H1 (cell line): ENCODE measurements around the gene COIL. TPM values are rescaled to one million over a fixed set of nuclear protein-coding genes. Genes with fewer than 3 reads are reported as not detected.

Experiments
- CTCF ChIA-PET: fragments of 300-600 bp; sonication (Branson Sonifier 250); formaldehyde crosslinking; loops from one replicate; lab custom pipeline; 2021; ENCODE audit not compliant: partially characterized antibody; lab: Charles Lee
- POLR2A ChIA-PET: fragments of 300-600 bp; sonication (Branson Sonifier 250); formaldehyde crosslinking; loops from one replicate; lab custom pipeline; 2021; ENCODE audit warnings: inconsistent platforms; ENCODE audit not compliant: partially characterized antibody; lab: Charles Lee
- DNase-seq, 2 experiments: peaks; one replicate each; pipeline versions ENCODE4 v3.0.0 to v3.0.0-alpha.2; 2010 to 2022; ENCODE audit warnings: low spot score in 2 of 2, low read depth in 1 of 2, mixed read lengths in 1 of 2
- FAIRE-seq: peaks from 2 replicates; lab custom pipeline; 2011; peaks lifted over from hg19 to GRCh38; lab: Jason Lieb, UNC
- H2AFZ ChIP-seq: 2 replicates; pipeline ENCODE4 v1.8.1; 2012; ENCODE audit warnings: low read length, inconsistent platforms
- H2AK5ac ChIP-seq: 2 replicates; pipeline ENCODE4 v1.6.1; 2013; ENCODE audit warnings: low read depth, low read length
- H2BK120ac ChIP-seq: replicated peaks from 2 replicates; pipeline ENCODE3; 2013; ENCODE audit warnings: low read depth, low read length, inconsistent platforms
- H2BK12ac ChIP-seq: 2 replicates; pipeline ENCODE4 v1.6.1; 2013; ENCODE audit warnings: low read depth, low read length
- H2BK15ac ChIP-seq: 2 replicates; pipeline ENCODE4 v1.6.1; 2013; ENCODE audit warnings: low read length
- H2BK20ac ChIP-seq: 2 replicates; pipeline ENCODE4 v1.6.1; 2013; ENCODE audit warnings: low read length
- H2BK5ac ChIP-seq: 2 replicates; pipeline ENCODE4 v1.6.1; 2013; ENCODE audit warnings: low read depth, low read length
- H3K14ac ChIP-seq: 2 replicates; pipeline ENCODE4 v1.6.1; 2013; ENCODE audit warnings: inconsistent platforms; ENCODE audit not compliant: insufficient read length
- H3K18ac ChIP-seq: 2 replicates; pipeline ENCODE4 v1.6.1; 2013; ENCODE audit warnings: low read length; ENCODE audit errors: extremely low read depth
- H3K23ac ChIP-seq: 2 replicates; pipeline ENCODE4 v1.6.1; 2013; ENCODE audit warnings: inconsistent platforms; ENCODE audit not compliant: insufficient read length
- H3K23me2 ChIP-seq: 2 replicates; pipeline ENCODE4 v1.6.1; 2013; ENCODE audit warnings: low read depth, low read length
- H3K27ac ChIP-seq: 2 replicates; pipeline ENCODE4 v1.6.1; 2011; ENCODE audit warnings: low read depth, low read length, inconsistent platforms
- H3K27me3 ChIP-seq, 4 experiments: replicated peaks in 1 of 4; 1 replicate in 1 of 4; 2 replicates in 3 of 4; pipeline versions ENCODE4 v1.6.1 to v1.8.1; 2011 to 2013; ENCODE audit warnings: low read length in 3 of 4, mild to moderate bottlenecking in 3 of 4, inconsistent platforms in 2 of 4, mixed read lengths in 2 of 4, moderate library complexity in 1 of 4; ENCODE audit not compliant: control insufficient read depth in 3 of 4, insufficient read depth in 3 of 4; ENCODE audit errors: extremely low read depth in 1 of 4
- H3K36me3 ChIP-seq, 4 experiments: 2 replicates each; pipeline versions ENCODE4 v1.6.1 to v1.8.1; 2011 to 2013; ENCODE audit warnings: mild to moderate bottlenecking in 4 of 4, low read length in 3 of 4, moderate library complexity in 2 of 4, control low read depth in 1 of 4, inconsistent platforms in 1 of 4; ENCODE audit not compliant: insufficient read depth in 4 of 4, control insufficient read depth in 2 of 4
- H3K4ac ChIP-seq: replicated peaks from 2 replicates; pipeline ENCODE3; 2013; ENCODE audit warnings: low read length, low read depth, mixed read lengths, inconsistent platforms; ENCODE audit not compliant: insufficient read length
- H3K4me1 ChIP-seq, 4 experiments: replicated peaks in 1 of 4; 1 replicate in 1 of 4; 2 replicates in 3 of 4; pipeline versions ENCODE4 v1.6.1 to v1.8.1; 2011 to 2013; ENCODE audit warnings: low read length in 3 of 4, inconsistent platforms in 2 of 4, mixed read lengths in 1 of 4; ENCODE audit not compliant: insufficient read depth in 4 of 4, control insufficient read depth in 3 of 4
- H3K4me2 ChIP-seq, 2 experiments: 2 replicates each; pipeline versions ENCODE4 v1.6.1 to v1.8.1; 2011 to 2013; ENCODE audit warnings: low read depth in 2 of 2, low read length in 2 of 2, control low read depth in 1 of 2, inconsistent platforms in 1 of 2, mild to moderate bottlenecking in 1 of 2; ENCODE audit not compliant: insufficient read depth in 1 of 2
- H3K4me3 ChIP-seq, 4 experiments: fragments of 200-600, 300-600 bp in 1 of 4; sonication (generic), shearing (Covaris generic), sonication (Bioruptor Twin) in 1 of 4; 2 replicates each; pipeline versions ENCODE4 v1.5.1 to v1.8.1; 2011 to 2016; ENCODE audit warnings: low read length in 4 of 4, low read depth in 3 of 4, control low read depth in 2 of 4, inconsistent platforms in 2 of 4, mild to moderate bottlenecking in 2 of 4, mixed read lengths in 1 of 4, moderate library complexity in 1 of 4; ENCODE audit not compliant: insufficient read depth in 2 of 4; ENCODE audit errors: extremely low read depth in 1 of 4
- H3K56ac ChIP-seq: replicated peaks from 2 replicates; pipeline ENCODE3; 2013; ENCODE audit warnings: low read depth, mild to moderate bottlenecking, mixed read lengths, low read length, inconsistent platforms; ENCODE audit not compliant: insufficient read length
- H3K79me1 ChIP-seq: 2 replicates; pipeline ENCODE4 v1.6.1; 2013; ENCODE audit warnings: low read depth, low read length, control low read depth
- H3K79me2 ChIP-seq, 2 experiments: 2 replicates each; pipeline versions ENCODE4 v1.6.1 to v1.8.1; 2012 to 2013; ENCODE audit warnings: low read length in 2 of 2, mild to moderate bottlenecking in 2 of 2, inconsistent platforms in 1 of 2; ENCODE audit not compliant: insufficient read depth in 2 of 2, control insufficient read depth in 1 of 2
- H3K9ac ChIP-seq, 4 experiments: replicated peaks in 1 of 4; 1 replicate in 1 of 4; 2 replicates in 3 of 4; pipeline versions ENCODE4 v1.6.1 to v1.8.1; 2011 to 2013; ENCODE audit warnings: low read depth in 3 of 4, low read length in 3 of 4, control low read depth in 2 of 4, mild to moderate bottlenecking in 2 of 4, moderate library complexity in 2 of 4, inconsistent platforms in 1 of 4; ENCODE audit errors: extremely low read depth in 1 of 4
- H3K9me3 ChIP-seq, 2 experiments: 2 replicates each; pipeline versions ENCODE4 v1.6.1 to v1.8.1; 2012 to 2013; ENCODE audit warnings: mild to moderate bottlenecking in 2 of 2, moderate library complexity in 2 of 2, control low read depth in 1 of 2, inconsistent platforms in 1 of 2, low read depth in 1 of 2, low read length in 1 of 2, mixed read lengths in 1 of 2; ENCODE audit not compliant: insufficient read depth in 2 of 2
- H4K20me1 ChIP-seq, 2 experiments: replicated peaks in 1 of 2; 2 replicates each; pipeline versions ENCODE3 to v1.8.1; 2011 to 2013; ENCODE audit warnings: inconsistent platforms in 2 of 2, low read length in 2 of 2, mild to moderate bottlenecking in 1 of 2; ENCODE audit not compliant: insufficient read depth in 2 of 2, control insufficient read depth in 1 of 2
- H4K5ac ChIP-seq: 2 replicates; pipeline ENCODE4 v1.6.1; 2013; ENCODE audit warnings: low read length, low read depth, mixed read lengths, inconsistent platforms; ENCODE audit not compliant: insufficient read length
- H4K8ac ChIP-seq: 2 replicates; pipeline ENCODE4 v1.8.0; 2013; ENCODE audit warnings: mild to moderate bottlenecking, moderate library complexity, low read length, inconsistent platforms; ENCODE audit not compliant: insufficient read depth; ENCODE audit errors: extremely low read depth
- H4K91ac ChIP-seq: replicated peaks from 2 replicates; pipeline ENCODE3; 2013; ENCODE audit warnings: low read length, mixed read lengths, inconsistent platforms; ENCODE audit not compliant: insufficient read length
- CHD1 ChIP-seq: IDR thresholded peaks from 2 replicates; pipeline ENCODE4 v1.6.1; 2012; ENCODE audit warnings: low read depth, low read length, improper control_type of control experiment
- CREB1 ChIP-seq: IDR thresholded peaks from 2 replicates; pipeline ENCODE4 v1.6.1; 2012; ENCODE audit warnings: inconsistent platforms
- EZH2 ChIP-seq: fragments of 200-600 bp; sonication (generic); IDR thresholded peaks from 2 replicates; pipeline ENCODE4 v1.7.1; 2012; ENCODE audit warnings: low read depth, mild to moderate bottlenecking, moderate library complexity, low read length, inconsistent platforms; ENCODE audit not compliant: severe bottlenecking
- KDM5A ChIP-seq: fragments of 200-600 bp; IDR thresholded peaks from 2 replicates; pipeline ENCODE4 v1.7.1; 2012; ENCODE audit warnings: mild to moderate bottlenecking, low read length, inconsistent platforms, mixed read lengths
- NRF1 ChIP-seq: IDR thresholded peaks from 2 replicates; pipeline ENCODE4 v1.6.1; 2011; ENCODE audit warnings: mild to moderate bottlenecking, low read depth, low read length, improper control_type of control experiment
- PHF8 ChIP-seq: fragments of 200-600 bp; sonication (generic); conservative IDR thresholded peaks from 2 replicates; pipeline ENCODE4 v1.7.1; 2012; ENCODE audit warnings: low read depth, mild to moderate bottlenecking, inconsistent platforms, low read length, moderate library complexity
- RXRA ChIP-seq: IDR thresholded peaks from 2 replicates; pipeline ENCODE4 v1.6.1; 2011; ENCODE audit warnings: low read depth, mild to moderate bottlenecking, low read length, moderate library complexity; ENCODE audit not compliant: insufficient read depth
- SRF ChIP-seq: IDR thresholded peaks from 2 replicates; pipeline ENCODE4 v1.6.1; 2011; ENCODE audit warnings: mild to moderate bottlenecking, low read depth, low read length, moderate library complexity
- TAF7 ChIP-seq: optimal IDR thresholded peaks from 2 replicates; pipeline ENCODE3; 2011; ENCODE audit warnings: low read depth, mild to moderate bottlenecking, inconsistent platforms, low read length, moderate library complexity, borderline replicate concordance
- WGBS, 2 experiments: shearing (Covaris generic) in 1 of 2; methylation state at CpG; one replicate each; pipeline versions ENCODE4 v1.1.6 to v1.1.7; 2013 to 2015; ENCODE audit warnings: low lambda C conversion rate in 2 of 2, mixed read lengths in 2 of 2, inconsistent platforms in 1 of 2, low coverage in 1 of 2, missing lambda C conversion rate in 1 of 2; ENCODE audit not compliant: insufficient replicate concordance in 2 of 2, insufficient coverage in 1 of 2, insufficient read length in 1 of 2; ENCODE audit errors: extremely low coverage in 1 of 2, missing lambda C conversion rate in 1 of 2; 5-methylcytosine and 5-hydroxymethylcytosine counted together
- polyA plus RNA-seq, 7 experiments: library from polyadenylated mRNA; depleted of rRNA in 3 of 7; stranded (reverse) in 5 of 7; unstranded in 2 of 7; fragments of >200 nt in 5 of 7; fragments of 200-250 nt in 2 of 7; gene quantifications; 1 replicate in 5 of 7; 2 replicates in 1 of 7; 4 replicates in 1 of 7; pipeline versions ENCODE4 v1.2.1 to v1.2.3, GENCODE V29; 2011 to 2013; ENCODE audit warnings: missing spikeins in 2 of 7, mixed read lengths in 2 of 7
- total RNA-seq: library from RNA; stranded (reverse); fragmentation: NEBNext Ultra II Directional; extraction: Animal tissue kit (Norgen Biotek cat#: 25700); gene quantifications from 2 replicates; pipeline ENCODE4 v1.2.1, GENCODE V29; 2021

The COIL gene
- total and polyA plus RNA-seq, 2 of the 8 experiments (the other 6 are each of a cell fraction or from before 2014, with no cell fraction given): 5.2 to 23.6 TPM

DNA sequence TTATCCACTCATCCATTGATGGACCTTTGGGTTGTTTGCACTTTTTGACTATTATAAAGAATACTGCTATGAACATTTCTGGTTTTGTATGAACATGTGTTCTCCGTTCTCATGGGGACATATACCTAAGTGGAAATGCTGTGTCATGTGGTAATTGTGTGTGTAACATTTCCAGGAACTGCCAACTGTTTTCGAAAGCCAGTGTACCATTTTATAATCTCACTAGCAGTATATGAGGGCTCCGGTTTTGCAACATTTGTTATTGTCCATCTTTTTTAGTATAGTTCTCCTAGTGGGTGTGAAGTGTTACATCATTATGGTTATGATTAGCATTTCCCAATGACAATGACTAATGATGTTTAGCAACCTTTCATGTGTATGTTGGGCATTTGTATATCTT lies 41.9 kb downstream of the COIL start:
- no peak overlapping the region for H2BK15ac ChIP-seq
- H3K18ac ChIP-seq: no peak overlapping the region
- ChIA-PET POLR2A (no interaction called here), CTCF (interaction anchor here (1.2 to 1.4 kb wide), 2 partner anchors 13 to 28 kb away, joined by 3 to 4 read pairs; no protein-coding TSS in a partner anchor)
- H2BK12ac ChIP-seq: no peak overlapping the region
- H4K8ac ChIP-seq: no peak overlapping the region
- H3K9me3 ChIP-seq: no peaks in the 10 kb centered on the region
- no peak overlapping the region for H3K9ac ChIP-seq
- no peak overlapping the region for H2AK5ac ChIP-seq
- FAIRE-seq (no peak), DNase-seq (no peak)
- no peaks in the 10 kb centered on the region for H3K4me1 ChIP-seq
- 93% methylated on average over 3 of the region's 3 CpGs; no CpG with 5 or more reads in 1 of the 2 experiments for WGBS, 2 experiments
- H4K91ac ChIP-seq: no peak overlapping the region
- H3K4me2 ChIP-seq: no peak overlapping the region
- H3K79me2 ChIP-seq: no peaks in the 10 kb centered on the region
- H3K27me3 ChIP-seq: peaks cover 0 to 11% (median 8%) of the 10 kb centered on the region in 4 experiments; a peak in 6 of 7 replicates
- H3K27ac ChIP-seq: no peak overlapping the region
- no peak overlapping the region for H2BK5ac ChIP-seq
- no peak overlapping the region for H3K23ac ChIP-seq
- H2BK120ac ChIP-seq: no peak overlapping the region
- peaks cover 3% of the 10 kb centered on the region; the same call in 1 of the 2 replicates for H3K23me2 ChIP-seq
- no peaks in the 10 kb centered on the region for H3K79me1 ChIP-seq
- no peaks in the 10 kb centered on the region for H4K20me1 ChIP-seq
- no peak overlapping the region for H3K14ac ChIP-seq
- no peak overlapping the region for H3K56ac ChIP-seq
- H2BK20ac ChIP-seq: no peak overlapping the region
- H3K4ac ChIP-seq: no peak overlapping the region
- TF ChIP-seq KDM5A (no peak), RXRA (no peak), NRF1 (no peak), EZH2 (no peak), TAF7 (no peak), PHF8 (no peak), CREB1 (no peak), SRF (no peak), CHD1 (no peak)
- H3K4me3 ChIP-seq: no peak overlapping the region
- H3K36me3 ChIP-seq: no peaks in the 10 kb centered on the region
- H4K5ac ChIP-seq: no peak overlapping the region
- no peak overlapping the region for H2AFZ ChIP-seq
